Lower leg skin (tissue), 3 donors: ENCODE data around the gene ZNF532.

Source experiments
- POLR2A ChIP-seq, 2 donors: fragments of 450-650 bp; IDR thresholded peaks; one replicate each; pipeline ENCODE4 v1.6.1; 2016 to 2017; ENCODE audit warnings: antibody characterized with exemption in 2 of 2, mild to moderate bottlenecking in 1 of 2, moderate library complexity in 1 of 2
- TF ChIP-seq, protein P1 (sequence below), 3 donors: fragments of 450-650 bp; IDR thresholded peaks; one replicate each; pipeline ENCODE4 v1.5.1; 2016; ENCODE audit warnings: antibody characterized with exemption in 3 of 3, mild to moderate bottlenecking in 3 of 3, moderate library complexity in 2 of 3

DNA sequence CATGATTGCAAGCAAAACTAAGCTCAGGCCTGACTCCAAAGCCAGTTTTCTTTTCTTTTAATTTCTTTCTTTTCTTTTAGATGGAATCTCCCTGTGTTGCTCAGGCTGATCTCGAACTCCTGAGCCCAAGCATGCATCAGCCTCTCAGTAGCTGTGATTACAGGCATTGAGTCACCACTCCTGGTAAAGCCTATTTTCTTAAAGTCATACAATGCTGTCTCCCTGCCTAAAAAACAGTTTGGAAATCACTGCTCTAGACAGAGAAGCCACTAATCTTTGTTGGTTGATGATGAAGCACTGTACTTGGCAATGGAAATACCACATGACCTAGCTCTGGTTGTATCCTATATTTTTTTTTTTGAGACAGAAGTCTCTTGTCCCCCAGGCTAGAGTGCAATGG lies 33.1 kb upstream of the ZNF532 start:
- TF ChIP-seq, protein P1, sequence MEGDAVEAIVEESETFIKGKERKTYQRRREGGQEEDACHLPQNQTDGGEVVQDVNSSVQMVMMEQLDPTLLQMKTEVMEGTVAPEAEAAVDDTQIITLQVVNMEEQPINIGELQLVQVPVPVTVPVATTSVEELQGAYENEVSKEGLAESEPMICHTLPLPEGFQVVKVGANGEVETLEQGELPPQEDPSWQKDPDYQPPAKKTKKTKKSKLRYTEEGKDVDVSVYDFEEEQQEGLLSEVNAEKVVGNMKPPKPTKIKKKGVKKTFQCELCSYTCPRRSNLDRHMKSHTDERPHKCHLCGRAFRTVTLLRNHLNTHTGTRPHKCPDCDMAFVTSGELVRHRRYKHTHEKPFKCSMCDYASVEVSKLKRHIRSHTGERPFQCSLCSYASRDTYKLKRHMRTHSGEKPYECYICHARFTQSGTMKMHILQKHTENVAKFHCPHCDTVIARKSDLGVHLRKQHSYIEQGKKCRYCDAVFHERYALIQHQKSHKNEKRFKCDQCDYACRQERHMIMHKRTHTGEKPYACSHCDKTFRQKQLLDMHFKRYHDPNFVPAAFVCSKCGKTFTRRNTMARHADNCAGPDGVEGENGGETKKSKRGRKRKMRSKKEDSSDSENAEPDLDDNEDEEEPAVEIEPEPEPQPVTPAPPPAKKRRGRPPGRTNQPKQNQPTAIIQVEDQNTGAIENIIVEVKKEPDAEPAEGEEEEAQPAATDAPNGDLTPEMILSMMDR (IDR thresholded peaks at IDR 0.05), result no peak
- no peak for TF ChIP-seq POLR2A (IDR thresholded peaks at IDR 0.05)
